ENCODE measurements around the gene PLEKHG7.

The PLEKHG7 gene

GRCh38 chr12:92703786-92704185 is 997 bp downstream of the PLEKHG7 start:
- DNase-seq = no peak
- intact Hi-C loops (cut with DNase I) = no loop called here

GRCh38 chr12:92706594-92706993 is 3.8 kb downstream of the PLEKHG7 start:
- DNase-seq = no peak
- intact Hi-C loops (cut with DNase I) = no loop called here

GRCh38 chr12:92707926-92708325 is 5.1 kb downstream of the PLEKHG7 start:
- intact Hi-C loops (cut with DNase I) = no loop called here
- DNase-seq = no peak

- intact Hi-C loops (cut with DNase I) = no loop called here
- DNase-seq = no peak
These were observed 12.8 kb downstream of the PLEKHG7 start for GRCh38 chr12:92715625-92716024.

- intact Hi-C loops (cut with DNase I) = no loop called here
- peak in 15 of 42 donors; percentile 9 to 72 (median 31) for DNase-seq
These were observed 14.4 kb downstream of the PLEKHG7 start for GRCh38 chr12:92717202-92717601.

GRCh38 chr12:92718483-92718990 is 15.7 kb downstream of the PLEKHG7 start:
- no peak for DNase-seq
- intact Hi-C loops (cut with DNase I) = no loop called here

GRCh38 chr12:92719674-92720073 is 16.9 kb downstream of the PLEKHG7 start:
- intact Hi-C loops (cut with DNase I) = no loop called here
- DNase-seq = no peak

GRCh38 chr12:92721130-92721529 is 18.3 kb downstream of the PLEKHG7 start:
- DNase-seq = no peak
- intact Hi-C loops (cut with DNase I) = no loop called here

- no peak for DNase-seq
- intact Hi-C loops (cut with DNase I) = no loop called here
These were observed 18.9 kb downstream of the PLEKHG7 start for GRCh38 chr12:92721656-92722055.

GRCh38 chr12:92722897-92723296 is 20.1 kb downstream of the PLEKHG7 start:
- intact Hi-C loops (cut with DNase I) = no loop called here

GRCh38 chr12:92726850-92727249 is 24.1 kb downstream of the PLEKHG7 start:
- intact Hi-C loops (cut with DNase I) = no loop called here
- no peak for DNase-seq

More at GRCh38 chr12:92722897-92723296, 20.1 kb downstream of the PLEKHG7 start:
- peak in 15 of 42 donors; percentile 4 to 65 (median 36) for DNase-seq

GRCh38 chr12:92729773-92730305 is 27.1 kb downstream of the PLEKHG7 start:
- no peak for DNase-seq
- intact Hi-C loops (cut with DNase I) = no loop called here

GRCh38 chr12:92730758-92731157 is 28.0 kb downstream of the PLEKHG7 start:
- no peak for DNase-seq
- intact Hi-C loops (cut with DNase I) = no loop called here

- intact Hi-C loops (cut with DNase I) = no loop called here
These were observed 29.4 kb downstream of the PLEKHG7 start for GRCh38 chr12:92732216-92732615.

GRCh38 chr12:92732716-92733115 is 29.9 kb downstream of the PLEKHG7 start:
- intact Hi-C loops (cut with DNase I) = no loop called here
- no peak for DNase-seq

More at GRCh38 chr12:92732216-92732615, 29.4 kb downstream of the PLEKHG7 start:
- DNase-seq = no peak

GRCh38 chr12:92733181-92733580 is 30.4 kb downstream of the PLEKHG7 start:
- intact Hi-C loops (cut with DNase I) = no loop called here
- no peak for DNase-seq

GRCh38 chr12:92733661-92734060 is 30.9 kb downstream of the PLEKHG7 start:
- DNase-seq = no peak
- intact Hi-C loops (cut with DNase I) = no loop called here

- intact Hi-C loops (cut with DNase I) = no loop called here
- no peak for DNase-seq
These were observed 32.4 kb downstream of the PLEKHG7 start for GRCh38 chr12:92735131-92735721.

- intact Hi-C loops (cut with DNase I) = no loop called here
- DNase-seq = no peak
These were observed 33.8 kb downstream of the PLEKHG7 start for GRCh38 chr12:92736605-92737004.

GRCh38 chr12:92737855-92738850 is 35.4 kb downstream of the PLEKHG7 start:
- no peak for DNase-seq
- intact Hi-C loops (cut with DNase I) = no loop called here
